Epithelial cell of esophagus (primary cell): ENCODE measurements around the gene PERM1.

Source experiments
- DNase-seq: peaks from one replicate; pipeline ENCODE4 v3.0.0; 2010; ENCODE audit warnings: low read depth
- H3K4me3 ChIP-seq: 2 replicates; pipeline ENCODE4 v1.5.1; 2011; ENCODE audit warnings: mild to moderate bottlenecking, low read length, control low read depth
- TF ChIP-seq, protein P1 (sequence below): IDR thresholded peaks from 2 replicates; pipeline ENCODE4 v1.5.1; 2011; ENCODE audit warnings: low read depth, mild to moderate bottlenecking, low read length, control low read depth, inconsistent platforms; ENCODE audit not compliant: insufficient read depth; ENCODE audit errors: missing control alignments

The PERM1 gene

GRCh38 chr1:940107-941014 lies 41.5 kb downstream of the PERM1 start:
- peak; percentile 19 for DNase-seq
- peak overlapping the region; percentile 13 for H3K4me3 ChIP-seq
- TF ChIP-seq, protein P1, sequence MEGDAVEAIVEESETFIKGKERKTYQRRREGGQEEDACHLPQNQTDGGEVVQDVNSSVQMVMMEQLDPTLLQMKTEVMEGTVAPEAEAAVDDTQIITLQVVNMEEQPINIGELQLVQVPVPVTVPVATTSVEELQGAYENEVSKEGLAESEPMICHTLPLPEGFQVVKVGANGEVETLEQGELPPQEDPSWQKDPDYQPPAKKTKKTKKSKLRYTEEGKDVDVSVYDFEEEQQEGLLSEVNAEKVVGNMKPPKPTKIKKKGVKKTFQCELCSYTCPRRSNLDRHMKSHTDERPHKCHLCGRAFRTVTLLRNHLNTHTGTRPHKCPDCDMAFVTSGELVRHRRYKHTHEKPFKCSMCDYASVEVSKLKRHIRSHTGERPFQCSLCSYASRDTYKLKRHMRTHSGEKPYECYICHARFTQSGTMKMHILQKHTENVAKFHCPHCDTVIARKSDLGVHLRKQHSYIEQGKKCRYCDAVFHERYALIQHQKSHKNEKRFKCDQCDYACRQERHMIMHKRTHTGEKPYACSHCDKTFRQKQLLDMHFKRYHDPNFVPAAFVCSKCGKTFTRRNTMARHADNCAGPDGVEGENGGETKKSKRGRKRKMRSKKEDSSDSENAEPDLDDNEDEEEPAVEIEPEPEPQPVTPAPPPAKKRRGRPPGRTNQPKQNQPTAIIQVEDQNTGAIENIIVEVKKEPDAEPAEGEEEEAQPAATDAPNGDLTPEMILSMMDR: no peak

GRCh38 chr1:939511-940106 lies 42.3 kb downstream of the PERM1 start:
- TF ChIP-seq, protein P1: no peak
- no peak overlapping the region for H3K4me3 ChIP-seq
- DNase-seq: no peak

- no peak for DNase-seq
- H3K4me3 ChIP-seq: no peak overlapping the region
- TF ChIP-seq, protein P1: no peak
These were observed 43.0 kb downstream of the PERM1 start for GRCh38 chr1:938711-939489.

DNA sequence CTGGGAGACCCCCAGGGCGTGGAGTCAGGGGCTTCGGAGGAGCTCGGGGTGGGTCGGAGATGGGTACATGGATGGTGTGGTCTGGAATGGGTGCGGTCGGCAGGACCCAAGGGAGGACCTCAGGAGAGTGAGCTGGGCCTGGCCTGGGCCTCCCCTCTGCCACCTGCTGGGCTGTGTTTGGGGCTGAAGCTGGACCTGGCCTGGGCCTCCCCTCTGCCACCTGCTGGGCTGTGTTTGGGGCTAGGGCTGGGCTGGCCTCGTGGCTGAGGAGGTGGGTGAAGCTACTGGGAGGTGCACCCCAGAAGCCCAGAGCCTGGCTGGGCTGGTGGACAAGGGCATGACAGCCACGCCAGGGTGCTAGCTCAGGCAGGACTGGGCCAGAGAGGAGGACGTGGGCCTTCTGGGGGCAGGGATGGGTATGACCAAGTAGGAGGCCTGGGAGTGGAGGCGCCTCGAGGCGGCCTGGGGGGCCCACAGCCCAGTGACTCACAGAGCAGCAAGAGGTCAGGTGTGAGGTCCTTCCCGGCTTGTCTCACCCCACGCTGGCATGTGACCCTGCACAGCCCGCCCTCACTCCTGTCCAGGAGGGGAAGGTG lies 43.7 kb downstream of the PERM1 start:
- TF ChIP-seq, protein P1: peak; percentile 62
- DNase-seq: peak; percentile 57
- H3K4me3 ChIP-seq: no peak overlapping the region

DNA sequence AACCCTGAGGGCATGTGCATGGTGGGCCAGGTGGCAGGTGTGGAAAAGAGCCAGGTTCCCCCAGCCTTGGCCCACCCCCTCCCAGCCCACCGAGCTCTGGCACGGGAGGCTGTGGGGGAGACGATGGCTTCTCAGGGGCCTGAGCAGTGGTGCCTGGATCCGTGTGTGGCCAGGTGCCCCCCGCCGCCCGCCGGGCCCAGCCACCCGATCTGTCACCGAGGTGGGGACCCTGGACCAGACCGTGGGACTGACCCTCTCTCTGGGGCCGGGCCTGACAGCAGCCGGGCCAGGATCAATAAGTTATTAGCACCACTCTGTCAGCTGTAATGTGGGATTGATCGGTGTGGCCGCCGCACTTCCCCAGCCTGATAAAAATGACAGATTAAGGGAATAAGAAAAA lies 44.4 kb downstream of the PERM1 start:
- TF ChIP-seq, protein P1: no peak
- no peak overlapping the region for H3K4me3 ChIP-seq
- no peak for DNase-seq

- TF ChIP-seq, protein P1: no peak
- DNase-seq: no peak
- no peak overlapping the region for H3K4me3 ChIP-seq
These were observed 45.3 kb downstream of the PERM1 start for GRCh38 chr1:936348-937264.
